HG03469 (cell line): Measurements from ENCODE around the gene PKHD1.

Experiments
- ATAC-seq: cut with Tn5 transposase; IDR thresholded peaks from one replicate; pipeline ENCODE4 v1.9.1; 2021; ENCODE audit warnings: mild to moderate bottlenecking, moderate library complexity, moderate number of reproducible peaks; ENCODE audit not compliant: unreplicated experiment

PKHD1 gene

DNA sequence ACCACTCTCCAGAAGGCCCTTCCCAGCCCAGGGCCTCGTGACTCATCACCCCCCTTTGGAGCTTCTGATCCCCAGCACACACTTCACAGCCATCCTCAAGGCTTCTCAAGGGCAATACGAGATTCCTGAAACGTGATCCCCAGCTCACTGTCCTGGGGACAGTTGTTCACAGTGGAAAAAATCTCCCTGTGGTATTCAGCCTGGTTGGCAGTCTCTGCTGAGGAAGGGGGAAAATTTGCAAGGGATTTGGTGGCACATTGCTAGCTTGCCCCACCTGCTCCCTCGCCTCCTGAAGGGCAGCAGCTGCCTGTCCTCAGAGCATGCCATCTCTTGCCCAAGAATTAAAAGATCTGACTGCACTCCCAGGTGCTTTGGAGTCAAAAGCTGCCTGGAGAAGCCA, 20.7 kb upstream of the PKHD1 start:
- ATAC-seq, result no peak

- no peak for ATAC-seq
These were observed 19.6 kb upstream of the PKHD1 start for GRCh38 chr6:52106994-52107393.

GRCh38 chr6:52104979-52105378, 17.6 kb upstream of the PKHD1 start:
- no peak for ATAC-seq

GRCh38 chr6:52103623-52104022, 16.2 kb upstream of the PKHD1 start:
- ATAC-seq, result no peak

GRCh38 chr6:52102405-52102804, 15.0 kb upstream of the PKHD1 start:
- ATAC-seq, result no peak

DNA sequence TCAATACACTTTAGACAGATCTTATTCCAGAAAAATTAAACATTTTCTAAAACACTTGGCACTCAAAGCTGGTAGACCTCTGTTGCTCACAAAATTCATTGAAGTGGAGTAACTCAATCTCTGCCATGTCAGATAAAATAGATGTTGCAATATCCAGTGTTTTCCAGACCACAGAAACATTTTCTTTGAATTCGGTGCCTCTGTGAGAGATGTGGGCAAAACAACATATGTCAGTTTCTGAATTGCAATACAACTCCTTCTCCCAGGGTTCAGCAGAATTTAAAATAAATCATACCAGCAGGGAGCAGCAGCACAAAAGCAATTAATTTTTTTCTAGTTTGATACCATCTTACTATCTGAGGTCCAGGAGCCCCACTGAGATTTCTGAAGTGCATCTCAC, 11.3 kb upstream of the PKHD1 start:
- no peak for ATAC-seq

DNA sequence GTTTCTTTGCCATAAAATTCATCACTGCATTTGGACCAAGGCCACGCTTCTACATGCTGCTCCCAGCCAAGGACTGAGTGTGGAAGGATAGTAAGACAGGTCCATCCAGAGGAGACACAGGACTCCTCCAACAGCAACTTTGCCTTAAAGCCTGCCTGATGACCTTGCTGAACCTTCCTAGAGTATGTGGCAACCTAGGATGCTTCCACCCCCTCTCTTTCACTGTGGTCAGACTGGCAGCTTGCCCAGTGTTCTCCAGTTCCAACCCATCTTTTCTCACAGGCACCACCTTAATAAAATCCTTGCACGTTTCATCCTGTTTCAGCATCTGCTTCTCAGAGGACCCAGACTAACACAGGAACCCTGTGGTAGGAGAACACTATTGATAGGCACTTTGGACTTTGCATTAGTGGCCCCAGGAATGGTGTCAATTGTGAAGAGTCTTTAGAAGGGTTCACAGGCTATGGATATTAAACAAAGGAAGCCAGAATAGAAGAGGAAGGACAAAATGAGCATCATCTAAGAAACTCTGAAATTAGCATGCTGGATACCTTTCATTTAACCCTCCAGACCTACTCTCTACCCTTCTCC, 2.4 kb upstream of the PKHD1 start:
- ATAC-seq, result no peak

DNA sequence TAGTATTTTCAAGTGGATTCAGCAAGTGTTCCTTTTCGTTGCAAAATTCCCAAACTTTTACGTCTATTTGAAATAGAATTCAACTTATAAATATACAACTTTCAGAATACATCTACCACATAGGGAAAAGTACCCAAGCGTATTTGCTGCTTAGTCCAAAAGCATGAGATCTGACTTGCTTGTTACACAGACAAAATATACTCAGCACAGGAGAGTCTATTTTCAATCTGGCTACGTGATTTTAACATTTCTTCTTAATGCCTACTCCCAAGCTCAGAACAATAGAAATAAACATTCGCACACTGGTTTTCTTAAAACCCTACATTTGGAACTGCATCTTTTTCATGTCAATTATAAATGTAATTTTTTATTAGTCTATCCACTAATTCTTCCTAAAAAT, 672 bp downstream of the PKHD1 start:
- no peak for ATAC-seq

GRCh38 chr6:52081237-52081636, 6.2 kb downstream of the PKHD1 start:
- ATAC-seq, result no peak

GRCh38 chr6:52077961-52078625, 9.3 kb downstream of the PKHD1 start:
- no peak for ATAC-seq

GRCh38 chr6:52077180-52077884, 10.1 kb downstream of the PKHD1 start:
- ATAC-seq, result no peak

- ATAC-seq, result no peak
These were observed 10.6 kb downstream of the PKHD1 start for GRCh38 chr6:52076791-52077179.

DNA sequence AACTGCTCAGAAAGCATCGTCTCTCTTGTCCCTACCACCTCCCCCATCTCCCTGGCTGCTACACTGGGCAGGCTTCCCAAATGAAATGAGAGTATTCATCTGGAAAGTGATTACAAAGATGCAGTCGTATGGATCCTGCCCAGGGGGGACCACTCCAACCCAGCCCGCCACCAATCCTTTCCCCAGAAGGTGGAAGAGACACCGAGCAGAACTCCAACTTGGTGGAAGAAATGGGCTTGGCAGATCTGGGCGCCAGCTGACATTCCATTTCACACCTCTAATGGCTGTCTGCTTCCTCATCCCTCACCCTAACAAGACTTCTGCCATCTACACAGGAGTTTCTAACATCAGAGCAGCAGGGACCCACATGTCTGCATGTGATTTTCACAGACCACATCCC, 12.7 kb downstream of the PKHD1 start:
- ATAC-seq, result no peak

GRCh38 chr6:52074155-52074554, 13.3 kb downstream of the PKHD1 start:
- no peak for ATAC-seq

DNA sequence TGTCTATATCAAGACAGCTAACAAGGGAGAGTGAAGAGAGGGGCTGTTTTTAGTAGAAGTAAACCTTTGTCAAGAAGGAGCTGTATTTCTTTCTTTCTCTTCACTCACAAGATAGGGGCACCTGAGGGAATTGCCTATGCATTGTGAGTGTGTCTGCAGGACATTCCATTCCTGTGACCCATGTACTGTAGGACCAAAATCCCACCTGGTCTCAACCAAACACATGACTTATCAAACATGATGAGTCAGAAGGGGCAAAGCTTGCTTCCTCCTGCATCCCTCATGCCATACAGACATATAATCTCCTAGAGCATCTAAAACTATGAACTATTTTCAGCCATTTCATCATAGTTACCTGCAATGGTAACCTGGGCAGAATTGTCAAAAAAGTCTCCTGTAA, 21.8 kb downstream of the PKHD1 start:
- ATAC-seq, result no peak

- ATAC-seq, result peak; percentile 95
These were observed 23.6 kb downstream of the PKHD1 start for GRCh38 chr6:52063584-52064344.

- no peak for ATAC-seq
These were observed 25.9 kb downstream of the PKHD1 start for GRCh38 chr6:52061481-52061880.

DNA sequence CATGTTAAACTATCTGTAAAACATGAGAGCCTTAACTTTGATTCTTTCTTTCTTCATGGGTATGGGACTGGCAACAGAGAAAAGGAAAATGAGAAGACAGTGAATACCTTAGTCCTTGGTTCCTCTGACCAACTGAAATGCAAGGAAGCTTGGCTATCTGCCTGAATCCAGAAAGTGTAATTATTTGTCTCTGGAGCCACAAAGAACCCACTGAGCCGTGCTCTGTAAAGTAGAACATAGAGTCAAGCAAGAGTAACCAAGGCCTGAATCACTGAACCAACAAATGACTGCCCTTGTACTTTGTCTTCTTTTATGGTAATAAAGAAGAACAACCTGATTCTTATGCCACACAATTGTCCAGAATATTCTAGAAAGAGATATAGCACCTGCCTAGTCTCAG, 27.6 kb downstream of the PKHD1 start:
- ATAC-seq, result no peak

DNA sequence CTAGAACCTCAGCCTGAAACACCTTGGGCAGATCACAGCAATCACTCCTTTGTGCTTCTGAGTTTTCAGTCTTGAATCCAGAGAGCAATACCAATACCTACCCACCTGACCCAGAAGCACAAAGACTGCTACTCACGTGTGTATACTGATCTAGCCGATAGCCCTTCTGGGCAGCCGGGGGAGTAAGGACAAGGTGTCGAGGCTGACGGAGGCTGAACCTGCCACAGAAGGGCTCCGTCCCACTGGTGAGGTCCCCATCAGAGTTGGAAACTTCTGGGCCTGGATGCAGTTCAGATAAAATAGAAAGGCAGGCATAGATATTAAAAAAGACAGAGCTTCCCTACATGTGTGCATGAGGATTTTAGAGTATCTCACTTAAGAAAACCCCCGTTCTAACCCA, 32.0 kb downstream of the PKHD1 start:
- ATAC-seq, result no peak

- ATAC-seq, result no peak
These were observed 34.2 kb downstream of the PKHD1 start for GRCh38 chr6:52053038-52053695.

GRCh38 chr6:52050051-52050405, 37.4 kb downstream of the PKHD1 start:
- no peak for ATAC-seq
